Measurements from ENCODE around the gene TSPAN3. TPM values are rescaled to one million over a fixed set of nuclear protein-coding genes. Genes with fewer than 3 reads are reported as not detected.
A peak's percentile ranks its signal among the peaks of the same experiment; 100 is the strongest.

TSPAN3 gene
- 100 to 1,000 TPM; 330 to 637 (median 593) TPM for total RNA-seq

GRCh38 chr15:77070495-77071304, at the start of gene TSPAN3:
Gene TSPAN3 (minus strand): TSS chr15:77071109. CDS start chr15:77070954, 155 bp downstream.
- no peak for TF ChIP-seq CTCF (IDR thresholded peaks at IDR 0.05)
- TF ChIP-seq POLR2A (IDR thresholded peaks at IDR 0.05), result peak; percentile 77 to 97
- WGBS, 2 donors, result 0 to 13% methylated on average over 3 of the region's 97 CpGs
- Histone ChIP-seq H3K27ac (peak within 1 kb of the TSS; percentile 22 to 93 (median 87)), H3K4me3 (replicated peaks in 1 of 3) (peak within 1 kb of the TSS; percentile 21 to 63 (median 59)), H3K9me3 (no peaks in the 10 kb centered on the region), H3K36me3 (no peaks in the 10 kb centered on the region), H3K27me3 (no peaks in the 10 kb centered on the region), H3K4me1 (peaks cover 13 to 35% of the 10 kb centered on the region in 2 donors)
- intact Hi-C loops (cut with DNase I), result no loop called here
- DNase-seq, result peak; percentile 94

- Histone ChIP-seq H3K9me3 (no peaks in the 10 kb centered on the region), H3K27ac (no peak overlapping the region), H3K27me3 (no peaks in the 10 kb centered on the region), H3K36me3 (no peaks in the 10 kb centered on the region), H3K4me1 (peaks cover 5 to 6% of the 10 kb centered on the region in 2 donors), H3K4me3 (replicated peaks in 1 of 3) (no peak overlapping the region)
- 93 to 94% methylated on average over 4 of the region's 4 CpGs for WGBS, 2 donors
- no peak for TF ChIP-seq POLR2A (IDR thresholded peaks at IDR 0.05)
- no peak for TF ChIP-seq CTCF (IDR thresholded peaks at IDR 0.05)
- DNase-seq, result no peak
- intact Hi-C loops (cut with DNase I), result no loop called here
Measured at GRCh38 chr15:77120576-77120975, 49.7 kb upstream of the TSPAN3 start.

GRCh38 chr15:77119446-77119845, 48.5 kb upstream of the TSPAN3 start:
- H3K4me3 ChIP-seq (replicated peaks in 1 of 3), result no peak overlapping the region
- WGBS, 2 donors, result 19 to 38% methylated on average over 1 of the region's 1 CpG
- no peaks in the 10 kb centered on the region for H3K27me3 ChIP-seq
- H3K4me1 ChIP-seq, result peaks cover 5 to 6% of the 10 kb centered on the region in 2 donors
- no peak overlapping the region for H3K27ac ChIP-seq
- no peak for TF ChIP-seq POLR2A (IDR thresholded peaks at IDR 0.05)
- TF ChIP-seq CTCF (IDR thresholded peaks at IDR 0.05), result no peak
- intact Hi-C loops (cut with DNase I), result loop anchor here (5.0 kb wide), 3 partner anchors 378 to 513 kb away; partner anchors contain the start of gene LINGO1
- no peaks in the 10 kb centered on the region for H3K9me3 ChIP-seq
- no peak for DNase-seq
- no peaks in the 10 kb centered on the region for H3K36me3 ChIP-seq

GRCh38 chr15:77118882-77119321, 48.0 kb upstream of the TSPAN3 start:
- H3K27me3 ChIP-seq, result no peaks in the 10 kb centered on the region
- peak; percentile 42 to 52 for DNase-seq
- no peaks in the 10 kb centered on the region for H3K36me3 ChIP-seq
- intact Hi-C loops (cut with DNase I), result loop anchor here (5.0 kb wide), 3 partner anchors 378 to 513 kb away; partner anchors contain the start of gene LINGO1
- TF ChIP-seq CTCF (IDR thresholded peaks at IDR 0.05) (peak; percentile 34 to 81 (median 61)), POLR2A (IDR thresholded peaks at IDR 0.05) (no peak)
- no peak overlapping the region for H3K27ac ChIP-seq
- no peak overlapping the region for H3K4me3 ChIP-seq (replicated peaks in 1 of 3)
- H3K9me3 ChIP-seq, result no peaks in the 10 kb centered on the region
- 56 to 71% methylated on average over 3 of the region's 3 CpGs for WGBS, 2 donors
- H3K4me1 ChIP-seq, result peaks cover 5 to 6% of the 10 kb centered on the region in 2 donors

- intact Hi-C loops (cut with DNase I), result loop anchor here (5.0 kb wide), 3 partner anchors 382 to 517 kb away; partner anchors contain the start of gene LINGO1
- H3K4me3 ChIP-seq (replicated peaks in 1 of 3), result no peak overlapping the region
- no peaks in the 10 kb centered on the region for H3K36me3 ChIP-seq
- 94 to 98% methylated on average over 4 of the region's 4 CpGs for WGBS, 2 donors
- no peaks in the 10 kb centered on the region for H3K27me3 ChIP-seq
- no peak overlapping the region for H3K27ac ChIP-seq
- TF ChIP-seq CTCF (IDR thresholded peaks at IDR 0.05), result no peak
- TF ChIP-seq POLR2A (IDR thresholded peaks at IDR 0.05), result no peak
- H3K4me1 ChIP-seq, result peaks cover 5 to 6% of the 10 kb centered on the region in 2 donors
- no peak for DNase-seq
- H3K9me3 ChIP-seq, result no peaks in the 10 kb centered on the region
Measured at GRCh38 chr15:77115179-77115578, 44.3 kb upstream of the TSPAN3 start.
